Mucosa of rectum (tissue), 2 donors: Measurements from ENCODE around the gene EFHC1.
A peak's percentile ranks its signal among the peaks of the same experiment; 100 is the strongest.

Source experiments
- H3K27ac ChIP-seq, 2 donors: one replicate each; pipeline ENCODE4 v1.7.0; 2013; ENCODE audit warnings: inconsistent platforms in 2 of 2, low read depth in 2 of 2, low read length in 2 of 2
- H3K27me3 ChIP-seq, 2 donors: one replicate each; pipeline ENCODE4 v1.7.0; 2013; ENCODE audit warnings: low read length in 2 of 2; ENCODE audit not compliant: control insufficient read depth in 2 of 2, insufficient read depth in 2 of 2
- H3K36me3 ChIP-seq, 2 donors: one replicate each; pipeline ENCODE4 v1.7.0; 2013; ENCODE audit warnings: low read length in 2 of 2; ENCODE audit not compliant: control insufficient read depth in 2 of 2, insufficient read depth in 2 of 2
- H3K4me1 ChIP-seq, 2 donors: one replicate each; pipeline ENCODE4 v1.7.0; 2013; ENCODE audit warnings: low read length in 2 of 2, mild to moderate bottlenecking in 1 of 2; ENCODE audit not compliant: control insufficient read depth in 2 of 2, insufficient read depth in 2 of 2
- H3K4me3 ChIP-seq, 2 donors: one replicate each; pipeline ENCODE4 v1.7.0; 2013; ENCODE audit warnings: low read length in 2 of 2
- H3K9ac ChIP-seq, 2 donors: one replicate each; pipeline ENCODE4 v1.7.0; 2013; ENCODE audit warnings: low read length in 2 of 2, low read depth in 1 of 2, mild to moderate bottlenecking in 1 of 2
- H3K9me3 ChIP-seq, 2 donors: one replicate each; pipeline ENCODE4 v1.7.0; 2013; ENCODE audit warnings: low read length in 2 of 2; ENCODE audit not compliant: control insufficient read depth in 2 of 2
- donor health status: healthy.
- donor health status: Normal muscosa, but diverticular disease.

Gene EFHC1

GRCh38 chr6:52411911-52412310 lies 8.2 kb upstream of the EFHC1 start:
- Histone ChIP-seq H3K4me3 (no peak overlapping the region), H3K4me1 (peaks cover 0 to 2% of the 10 kb centered on the region in 2 donors), H3K27me3 (no peaks in the 10 kb centered on the region), H3K9me3 (no peaks in the 10 kb centered on the region), H3K9ac (no peak overlapping the region), H3K36me3 (peaks cover 0 to 5% of the 10 kb centered on the region in 2 donors), H3K27ac (no peak overlapping the region)

GRCh38 chr6:52415333-52415732 lies 4.8 kb upstream of the EFHC1 start:
- no peak overlapping the region for H3K4me3 ChIP-seq

GRCh38 chr6:52415917-52416628 lies 4.1 kb upstream of the EFHC1 start:
- H3K36me3 ChIP-seq = no peaks in the 10 kb centered on the region
- no peak overlapping the region for H3K27ac ChIP-seq
- no peaks in the 10 kb centered on the region for H3K27me3 ChIP-seq
- H3K4me1 ChIP-seq = peaks cover 13 to 16% of the 10 kb centered on the region in 2 donors
- no peak overlapping the region for H3K9ac ChIP-seq
- no peaks in the 10 kb centered on the region for H3K9me3 ChIP-seq
- H3K4me3 ChIP-seq = no peak overlapping the region

More at GRCh38 chr6:52415333-52415732, 4.8 kb upstream of the EFHC1 start:
- Histone ChIP-seq H3K9ac (no peak overlapping the region), H3K27ac (no peak overlapping the region), H3K9me3 (no peaks in the 10 kb centered on the region), H3K27me3 (no peaks in the 10 kb centered on the region), H3K4me1 (peaks cover 9% of the 10 kb centered on the region in 2 donors), H3K36me3 (no peaks in the 10 kb centered on the region)

GRCh38 chr6:52416629-52417151 lies 3.5 kb upstream of the EFHC1 start:
- no peak overlapping the region for H3K27ac ChIP-seq
- no peaks in the 10 kb centered on the region for H3K9me3 ChIP-seq
- peaks cover 13 to 16% of the 10 kb centered on the region in 2 donors for H3K4me1 ChIP-seq

GRCh38 chr6:52417675-52418111 lies 2.4 kb upstream of the EFHC1 start:
- Histone ChIP-seq H3K27ac (no peak overlapping the region), H3K4me1 (peaks cover 13 to 16% of the 10 kb centered on the region in 2 donors)

More at GRCh38 chr6:52416629-52417151, 3.5 kb upstream of the EFHC1 start:
- no peak overlapping the region for H3K4me3 ChIP-seq
- H3K27me3 ChIP-seq = no peaks in the 10 kb centered on the region
- no peaks in the 10 kb centered on the region for H3K36me3 ChIP-seq
- no peak overlapping the region for H3K9ac ChIP-seq

GRCh38 chr6:52418606-52419005 lies 1.5 kb upstream of the EFHC1 start:
- H3K27ac ChIP-seq = no peak overlapping the region
- no peak overlapping the region for H3K4me3 ChIP-seq
- H3K27me3 ChIP-seq = no peaks in the 10 kb centered on the region
- H3K9ac ChIP-seq = no peak overlapping the region
- no peaks in the 10 kb centered on the region for H3K36me3 ChIP-seq
- H3K4me1 ChIP-seq = peaks cover 13 to 16% of the 10 kb centered on the region in 2 donors
- no peaks in the 10 kb centered on the region for H3K9me3 ChIP-seq

More at GRCh38 chr6:52417675-52418111, 2.4 kb upstream of the EFHC1 start:
- no peak overlapping the region for H3K9ac ChIP-seq
- H3K4me3 ChIP-seq = no peak overlapping the region
- H3K9me3 ChIP-seq = no peaks in the 10 kb centered on the region
- H3K36me3 ChIP-seq = no peaks in the 10 kb centered on the region
- no peaks in the 10 kb centered on the region for H3K27me3 ChIP-seq

GRCh38 chr6:52420668-52421358 lies 671 bp downstream of the EFHC1 start:
- H3K9ac ChIP-seq = peak overlapping the region; percentile 91
- peak overlapping the region; percentile 58 to 70 for H3K27ac ChIP-seq
- peaks cover 13 to 16% of the 10 kb centered on the region in 2 donors for H3K4me1 ChIP-seq
- peak overlapping the region; percentile 97 to 100 for H3K4me3 ChIP-seq
- no peaks in the 10 kb centered on the region for H3K36me3 ChIP-seq
- no peaks in the 10 kb centered on the region for H3K9me3 ChIP-seq
- no peaks in the 10 kb centered on the region for H3K27me3 ChIP-seq

- Histone ChIP-seq H3K27me3 (no peaks in the 10 kb centered on the region), H3K36me3 (no peaks in the 10 kb centered on the region), H3K27ac (no peak overlapping the region), H3K9ac (no peak overlapping the region), H3K4me1 (peaks cover 13 to 16% of the 10 kb centered on the region in 2 donors), H3K4me3 (no peak overlapping the region), H3K9me3 (no peaks in the 10 kb centered on the region)
Measured at GRCh38 chr6:52422156-52422555, 2.0 kb downstream of the EFHC1 start.

GRCh38 chr6:52423448-52423847 lies 3.3 kb downstream of the EFHC1 start:
- peaks cover 13 to 16% of the 10 kb centered on the region in 2 donors for H3K4me1 ChIP-seq
- H3K27me3 ChIP-seq = no peaks in the 10 kb centered on the region
- no peak overlapping the region for H3K4me3 ChIP-seq
- H3K9me3 ChIP-seq = no peaks in the 10 kb centered on the region
- no peaks in the 10 kb centered on the region for H3K36me3 ChIP-seq
- H3K27ac ChIP-seq = no peak overlapping the region
- no peak overlapping the region for H3K9ac ChIP-seq

GRCh38 chr6:52423971-52424381 lies 3.8 kb downstream of the EFHC1 start:
- Histone ChIP-seq H3K9ac (no peak overlapping the region), H3K4me3 (no peak overlapping the region), H3K27ac (peak overlapping the region in 1 of 2 donors; percentile 35), H3K4me1 (peaks cover 13 to 16% of the 10 kb centered on the region in 2 donors), H3K36me3 (no peaks in the 10 kb centered on the region), H3K27me3 (no peaks in the 10 kb centered on the region), H3K9me3 (no peaks in the 10 kb centered on the region)
